Colonic mucosa (tissue), 4 donors: ENCODE measurements around the gene ARHGEF2. TPM values are rescaled to one million over a fixed set of nuclear protein-coding genes. Genes with fewer than 3 reads are reported as not detected.

Experiments
- DNase-seq: peaks from one replicate; pipeline ENCODE4 v3.0.0-alpha.2; 2020
- H3K27ac ChIP-seq: fragments of 200-600 bp; one replicate; pipeline ENCODE4 v1.8.0; 2021
- H3K27me3 ChIP-seq: fragments of 200-600 bp; one replicate; pipeline ENCODE4 v1.8.0; 2021
- H3K36me3 ChIP-seq: fragments of 200-600 bp; one replicate; pipeline ENCODE4 v1.8.0; 2021
- H3K4me1 ChIP-seq: fragments of 200-600 bp; one replicate; pipeline ENCODE4 v1.8.0; 2021; ENCODE audit warnings: mild to moderate bottlenecking
- H3K4me3 ChIP-seq: fragments of 200-600 bp; one replicate; pipeline ENCODE4 v1.8.0; 2021
- H3K9ac ChIP-seq, 2 donors: one replicate each; pipeline ENCODE4 v1.7.0; 2013; ENCODE audit warnings: control low read depth in 2 of 2, low read depth in 2 of 2, low read length in 2 of 2
- H3K9me3 ChIP-seq: fragments of 200-600 bp; one replicate; pipeline ENCODE4 v1.8.0; 2021
- intact Hi-C: fragments of 100-400 bp; cut with DNase I; formaldehyde crosslinking; loops from one replicate; pipeline ENCODE4 v1.14.1; 2022
- total RNA-seq, 2 donors: library from RNA; stranded (reverse); fragmentation: NEBNext Ultra II Directional in 1 of 2; extraction: Animal tissue kit (Norgen Biotek cat#: 25700) in 1 of 2; gene quantifications; one replicate each; pipeline ENCODE4 v1.2.1, GENCODE V29; 2021
- TF ChIP-seq, protein P1 (sequence below): fragments of 200-600 bp; IDR thresholded peaks from one replicate; pipeline ENCODE4 v1.8.0; 2022; ENCODE audit warnings: antibody characterized with exemption, mild to moderate bottlenecking
- donor health status: healthy.
- donor health status: DM: no; HTN: no; CAD: no.
- donor health status: DM: no; HTN: no; CAD: no.

The ARHGEF2 gene
- total RNA-seq, 2 donors from 2014 or later = 91.9 to 92.6 TPM

GRCh38 chr1:155968670-155969069 lies 9.7 kb downstream of the ARHGEF2 start:
- intact Hi-C loops = no loop called here
- no peak overlapping the region for H3K4me3 ChIP-seq
- peaks cover 10% of the 10 kb centered on the region for H3K36me3 ChIP-seq
- peaks cover 4% of the 10 kb centered on the region for H3K4me1 ChIP-seq
- TF ChIP-seq, protein P1, sequence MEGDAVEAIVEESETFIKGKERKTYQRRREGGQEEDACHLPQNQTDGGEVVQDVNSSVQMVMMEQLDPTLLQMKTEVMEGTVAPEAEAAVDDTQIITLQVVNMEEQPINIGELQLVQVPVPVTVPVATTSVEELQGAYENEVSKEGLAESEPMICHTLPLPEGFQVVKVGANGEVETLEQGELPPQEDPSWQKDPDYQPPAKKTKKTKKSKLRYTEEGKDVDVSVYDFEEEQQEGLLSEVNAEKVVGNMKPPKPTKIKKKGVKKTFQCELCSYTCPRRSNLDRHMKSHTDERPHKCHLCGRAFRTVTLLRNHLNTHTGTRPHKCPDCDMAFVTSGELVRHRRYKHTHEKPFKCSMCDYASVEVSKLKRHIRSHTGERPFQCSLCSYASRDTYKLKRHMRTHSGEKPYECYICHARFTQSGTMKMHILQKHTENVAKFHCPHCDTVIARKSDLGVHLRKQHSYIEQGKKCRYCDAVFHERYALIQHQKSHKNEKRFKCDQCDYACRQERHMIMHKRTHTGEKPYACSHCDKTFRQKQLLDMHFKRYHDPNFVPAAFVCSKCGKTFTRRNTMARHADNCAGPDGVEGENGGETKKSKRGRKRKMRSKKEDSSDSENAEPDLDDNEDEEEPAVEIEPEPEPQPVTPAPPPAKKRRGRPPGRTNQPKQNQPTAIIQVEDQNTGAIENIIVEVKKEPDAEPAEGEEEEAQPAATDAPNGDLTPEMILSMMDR = no peak
- H3K9me3 ChIP-seq = no peaks in the 10 kb centered on the region
- peak overlapping the region in 1 of 2 donors; percentile 43 for H3K9ac ChIP-seq
- no peak for DNase-seq
- no peaks in the 10 kb centered on the region for H3K27me3 ChIP-seq
- peak overlapping the region; percentile 44 for H3K27ac ChIP-seq

DNA sequence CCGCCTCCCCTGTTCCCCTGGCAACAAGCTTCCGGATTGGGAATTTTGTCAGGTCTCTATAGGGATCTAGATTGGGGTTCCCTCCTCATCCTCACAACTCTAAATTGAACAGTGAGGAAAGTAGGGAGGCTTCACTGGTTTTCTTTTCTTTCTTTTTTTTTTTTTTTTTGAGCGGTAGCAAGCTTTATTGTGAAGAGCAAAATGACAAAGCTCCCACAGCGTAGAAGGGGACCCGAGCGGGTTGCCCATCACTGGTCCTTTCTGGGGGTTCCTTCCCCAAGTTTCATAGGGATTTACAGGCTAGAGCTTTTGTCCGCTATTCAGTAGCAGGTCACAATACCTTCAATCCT lies 10.3 kb downstream of the ARHGEF2 start:
- peaks cover 4% of the 10 kb centered on the region for H3K4me1 ChIP-seq
- no peak overlapping the region for H3K4me3 ChIP-seq
- intact Hi-C loops = no loop called here
- peak overlapping the region; percentile 44 for H3K27ac ChIP-seq
- no peaks in the 10 kb centered on the region for H3K27me3 ChIP-seq
- DNase-seq = no peak
- H3K9ac ChIP-seq = peak overlapping the region in 1 of 2 donors; percentile 43
- H3K36me3 ChIP-seq = peaks cover 12% of the 10 kb centered on the region
- TF ChIP-seq, protein P1 = no peak
- no peaks in the 10 kb centered on the region for H3K9me3 ChIP-seq

GRCh38 chr1:155967341-155968050 lies 10.9 kb downstream of the ARHGEF2 start:
- intact Hi-C loops = no loop called here
- Histone ChIP-seq H3K9me3 (no peaks in the 10 kb centered on the region), H3K9ac (peak overlapping the region; percentile 7 to 43), H3K27ac (peak overlapping the region; percentile 44), H3K27me3 (no peaks in the 10 kb centered on the region), H3K4me3 (no peak overlapping the region), H3K36me3 (peaks cover 17% of the 10 kb centered on the region), H3K4me1 (peaks cover 9% of the 10 kb centered on the region)
- DNase-seq = no peak
- TF ChIP-seq, protein P1 = no peak

DNA sequence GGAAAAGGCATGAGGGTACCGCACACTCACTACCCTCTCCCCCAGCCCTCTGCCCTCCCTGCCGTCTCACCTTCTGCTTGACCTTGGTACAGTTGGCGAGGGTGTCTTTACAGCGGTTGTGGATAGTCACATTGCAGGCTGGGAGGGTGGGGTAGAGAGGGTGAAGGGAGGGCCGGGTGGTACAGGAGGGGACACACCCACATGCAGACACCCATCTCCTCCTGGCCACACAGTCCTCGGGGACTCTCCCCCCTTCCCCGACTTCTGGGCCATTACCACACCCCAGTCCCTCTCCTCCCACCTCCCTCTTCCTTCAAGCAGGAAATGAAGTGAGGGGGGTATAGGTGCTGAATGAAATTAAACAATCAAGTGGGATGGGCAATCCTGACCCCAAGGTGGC lies 11.6 kb downstream of the ARHGEF2 start:
- H3K9me3 ChIP-seq = no peaks in the 10 kb centered on the region
- peaks cover 11% of the 10 kb centered on the region for H3K4me1 ChIP-seq
- peak overlapping the region in 1 of 2 donors; percentile 19 for H3K9ac ChIP-seq
- no peak for DNase-seq
- peaks cover 25% of the 10 kb centered on the region for H3K36me3 ChIP-seq
- H3K27me3 ChIP-seq = no peaks in the 10 kb centered on the region
- intact Hi-C loops = no loop called here
- H3K4me3 ChIP-seq = no peak overlapping the region
- TF ChIP-seq, protein P1 = no peak
- H3K27ac ChIP-seq = no peak overlapping the region

DNA sequence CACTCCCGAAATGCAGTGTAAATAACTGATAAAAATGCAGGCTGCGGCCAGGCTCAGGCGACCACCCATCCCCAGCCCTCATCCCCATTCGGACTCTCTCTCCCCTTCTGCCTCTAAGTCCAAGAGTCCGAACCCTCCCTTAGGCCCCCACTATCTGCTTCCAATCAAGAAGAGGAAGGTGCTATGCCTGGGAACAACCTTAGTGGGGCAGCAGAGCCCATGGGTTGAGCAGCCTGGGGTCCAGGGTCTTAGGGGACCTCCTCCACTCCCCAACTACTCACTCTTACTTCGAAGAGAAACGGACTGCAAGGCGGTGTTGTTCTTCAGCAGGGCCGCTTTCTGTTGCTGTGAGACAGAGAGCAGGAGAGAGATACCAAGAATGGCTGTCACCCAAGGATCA lies 12.2 kb downstream of the ARHGEF2 start:
- Histone ChIP-seq H3K4me3 (no peak overlapping the region), H3K9me3 (no peaks in the 10 kb centered on the region), H3K4me1 (peaks cover 11% of the 10 kb centered on the region), H3K27me3 (no peaks in the 10 kb centered on the region), H3K36me3 (peaks cover 30% of the 10 kb centered on the region), H3K9ac (no peak overlapping the region), H3K27ac (no peak overlapping the region)
- DNase-seq = no peak
- intact Hi-C loops = no loop called here
- TF ChIP-seq, protein P1 = no peak
